GM21526 (cell line): ENCODE results near the gene HBQ1.
"Not testable (repeated sequence)": the region's sequence is repeated elsewhere in the genome, so short reads cannot be mapped to it uniquely, and the experiment has no call there.

Experiments used
- ATAC-seq: cut with Tn5 transposase; IDR thresholded peaks from one replicate; pipeline ENCODE4 v1.9.1; 2021; ENCODE audit warnings: moderate library complexity; ENCODE audit not compliant: unreplicated experiment, low FRiP score

HBQ1 gene

DNA sequence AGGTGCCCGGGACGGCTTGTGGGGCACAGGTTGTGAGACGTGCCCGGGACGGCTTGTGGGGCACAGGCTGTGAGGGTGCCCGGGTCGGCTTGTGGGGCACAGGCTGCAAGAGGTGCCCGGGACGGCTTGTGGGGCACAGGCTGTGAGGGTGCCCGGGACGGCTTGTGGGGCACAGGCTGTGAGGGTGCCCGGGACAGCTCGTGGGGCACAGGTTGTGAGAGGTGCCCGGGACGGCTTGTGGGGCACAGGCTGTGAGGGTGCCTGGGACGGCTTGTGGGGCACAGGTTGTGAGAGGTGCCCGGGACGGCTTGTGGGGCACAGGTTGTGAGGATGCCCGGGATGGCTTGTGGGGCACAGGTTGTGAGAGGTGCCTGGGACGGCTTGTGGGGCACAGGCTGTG, 20.0 kb upstream of the HBQ1 start:
- not testable (repeated sequence) for ATAC-seq

GRCh38 chr16:160691-161190, 19.5 kb upstream of the HBQ1 start:
- no peak for ATAC-seq

GRCh38 chr16:162271-162991, 17.8 kb upstream of the HBQ1 start:
- ATAC-seq: no peak

DNA sequence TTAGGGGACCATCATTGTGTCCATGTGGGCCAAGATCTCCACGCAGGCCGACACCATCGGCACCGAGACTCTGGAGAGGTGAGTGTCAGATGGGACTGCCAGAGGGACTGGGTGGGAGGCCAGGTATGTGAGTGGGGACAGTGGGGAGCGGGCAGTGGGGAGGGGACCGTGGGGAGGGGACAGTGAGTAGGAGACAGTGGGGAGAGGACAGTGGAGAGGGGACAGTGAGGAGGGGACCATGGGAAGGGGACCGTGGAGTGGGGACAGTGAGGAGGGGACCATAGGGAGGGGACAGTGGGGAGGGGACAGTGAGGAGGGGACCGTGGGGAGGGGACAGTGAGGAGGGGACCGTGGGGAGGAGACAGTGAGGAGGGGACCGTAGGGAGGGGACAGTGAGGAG, 17.1 kb upstream of the HBQ1 start:
- not testable (repeated sequence) for ATAC-seq

DNA sequence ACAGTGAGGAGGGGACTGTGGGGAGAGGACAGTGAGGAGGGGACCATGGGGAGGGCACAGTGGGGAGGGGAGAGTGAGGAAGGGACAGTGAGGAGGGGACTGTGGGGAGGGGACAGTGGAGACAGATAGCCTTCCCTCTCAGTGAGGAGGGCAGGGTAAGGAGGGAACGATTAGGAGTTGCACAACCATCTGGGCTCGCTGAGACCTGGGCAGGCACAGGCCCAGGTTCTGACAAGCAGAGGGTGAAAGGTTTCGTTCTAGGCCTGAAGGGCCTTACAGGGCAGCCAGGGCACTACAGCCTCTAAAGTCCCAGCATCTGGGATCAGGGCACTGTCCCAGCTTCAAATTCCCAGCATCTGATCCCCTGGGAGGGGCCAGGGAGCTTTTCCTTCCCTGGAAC, 16.6 kb upstream of the HBQ1 start:
- not testable (repeated sequence) for ATAC-seq

- not testable (repeated sequence) for ATAC-seq
These were observed 16.0 kb upstream of the HBQ1 start for GRCh38 chr16:164134-164823.

DNA sequence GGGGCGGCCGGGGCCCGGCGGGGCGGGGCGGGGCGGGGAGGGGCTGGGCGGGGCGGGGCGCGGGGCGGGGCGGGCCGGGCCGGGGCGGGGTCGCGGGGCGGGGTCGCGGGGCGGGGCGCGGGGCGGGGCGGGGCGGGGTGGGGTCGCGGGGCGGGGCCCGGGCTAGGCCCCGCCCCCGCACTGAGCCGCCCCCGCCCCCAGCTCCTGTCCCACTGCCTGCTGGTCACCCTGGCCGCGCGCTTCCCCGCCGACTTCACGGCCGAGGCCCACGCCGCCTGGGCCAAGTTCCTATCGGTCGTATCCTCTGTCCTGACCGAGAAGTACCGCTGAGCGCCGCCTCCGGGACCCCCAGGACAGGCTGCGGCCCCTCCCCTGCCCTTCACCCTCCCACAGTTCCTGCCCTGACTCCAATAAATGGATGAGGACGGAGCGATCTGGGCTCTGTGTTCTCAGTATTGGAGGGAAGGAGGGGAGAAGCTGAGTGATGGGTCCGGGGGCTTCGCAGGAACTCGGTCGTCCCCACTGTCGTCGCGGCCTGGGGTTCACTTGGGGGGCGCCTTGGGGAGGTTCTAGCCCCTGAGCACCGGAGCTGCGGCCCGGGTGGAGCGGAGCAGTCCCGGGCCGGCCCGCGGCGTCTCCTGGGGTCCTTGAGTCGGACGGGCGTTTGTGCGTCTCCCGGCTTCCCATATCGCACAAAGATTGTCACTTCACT, 15.3 kb upstream of the HBQ1 start:
- ATAC-seq: no peak

GRCh38 chr16:165539-166374, 14.5 kb upstream of the HBQ1 start, which contains the start of gene HBM:
TSS of gene HBM (plus strand) at chr16:165978. CDS start at chr16:165998, 20 bp downstream.
- no peak for ATAC-seq

DNA sequence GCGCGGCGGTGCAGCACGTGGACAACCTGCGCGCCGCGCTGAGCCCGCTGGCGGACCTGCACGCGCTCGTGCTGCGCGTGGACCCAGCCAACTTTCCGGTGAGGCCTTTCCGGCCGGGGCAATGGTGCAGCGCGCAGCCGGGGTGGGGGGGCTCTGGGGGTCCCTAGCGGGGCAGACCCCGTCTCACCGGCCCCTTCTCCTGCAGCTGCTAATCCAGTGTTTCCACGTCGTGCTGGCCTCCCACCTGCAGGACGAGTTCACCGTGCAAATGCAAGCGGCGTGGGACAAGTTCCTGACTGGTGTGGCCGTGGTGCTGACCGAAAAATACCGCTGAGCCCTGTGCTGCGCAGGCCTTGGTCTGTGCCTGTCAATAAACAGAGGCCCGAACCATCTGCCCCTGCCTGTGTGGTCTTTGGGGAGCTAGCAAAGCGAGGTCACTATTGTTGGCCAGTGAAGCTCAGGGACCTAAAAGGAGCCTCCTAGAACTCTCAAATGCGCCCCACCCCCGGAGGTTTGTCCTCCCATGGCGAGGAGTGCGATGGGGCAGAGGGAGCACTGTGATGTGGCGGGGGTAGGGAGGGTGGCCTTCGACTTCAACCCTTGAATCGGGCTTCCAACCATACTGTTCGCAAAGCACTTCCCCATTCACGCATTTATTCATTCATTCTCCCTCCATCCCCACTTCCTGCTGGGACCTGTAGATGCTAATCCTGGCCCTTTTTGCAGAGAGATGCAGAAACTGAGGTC, 13.7 kb upstream of the HBQ1 start:
- ATAC-seq: no peak

DNA sequence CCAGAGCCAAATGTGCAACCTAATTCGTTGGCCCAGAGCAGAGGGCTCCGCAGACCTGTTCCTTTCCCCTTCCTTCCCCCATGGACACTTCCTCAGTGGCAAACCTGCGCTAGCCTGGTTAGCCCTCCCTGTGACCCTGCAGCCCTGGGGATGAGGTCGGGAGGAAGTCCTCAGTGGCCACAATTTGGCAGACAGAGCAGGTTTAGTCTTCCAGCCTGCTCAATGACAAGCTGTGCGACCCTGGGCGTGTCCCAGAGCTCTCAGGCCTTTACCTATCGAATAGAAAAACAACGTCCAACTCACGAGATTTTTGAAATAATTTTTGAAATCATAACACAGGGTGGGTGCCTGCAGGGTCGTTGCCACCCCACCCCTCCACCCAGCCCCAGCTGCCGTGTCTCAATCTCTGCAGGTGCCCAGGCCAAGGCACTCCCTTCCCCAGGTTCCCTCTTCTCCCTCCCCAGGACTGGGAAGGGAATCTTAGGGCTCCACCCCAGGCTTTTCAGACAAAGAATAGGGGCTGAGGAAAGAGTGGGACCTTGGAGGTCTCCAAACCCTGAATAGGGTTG, 13.1 kb upstream of the HBQ1 start:
- no peak for ATAC-seq

GRCh38 chr16:168424-168823, 11.8 kb upstream of the HBQ1 start:
- ATAC-seq: no peak

DNA sequence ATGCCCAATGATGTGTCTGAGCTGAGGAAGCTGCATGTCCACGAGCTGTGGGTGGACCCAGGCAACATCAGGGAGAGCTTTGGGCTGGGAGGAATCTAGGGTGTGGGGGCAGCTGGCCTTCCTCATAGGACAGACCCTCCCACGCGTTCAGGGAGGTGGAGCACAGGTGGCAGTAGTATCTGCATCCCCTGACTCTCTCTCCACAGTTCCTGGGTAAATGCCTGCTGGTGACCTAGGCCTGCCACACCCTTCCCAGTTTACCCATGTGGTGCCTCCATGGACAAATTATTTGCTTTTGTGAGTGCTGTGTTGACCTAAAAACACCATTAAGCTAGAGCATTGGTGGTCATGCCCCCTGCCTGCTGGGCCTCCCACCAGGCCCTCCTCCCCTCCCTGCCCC, 11.2 kb upstream of the HBQ1 start:
- ATAC-seq: no peak

DNA sequence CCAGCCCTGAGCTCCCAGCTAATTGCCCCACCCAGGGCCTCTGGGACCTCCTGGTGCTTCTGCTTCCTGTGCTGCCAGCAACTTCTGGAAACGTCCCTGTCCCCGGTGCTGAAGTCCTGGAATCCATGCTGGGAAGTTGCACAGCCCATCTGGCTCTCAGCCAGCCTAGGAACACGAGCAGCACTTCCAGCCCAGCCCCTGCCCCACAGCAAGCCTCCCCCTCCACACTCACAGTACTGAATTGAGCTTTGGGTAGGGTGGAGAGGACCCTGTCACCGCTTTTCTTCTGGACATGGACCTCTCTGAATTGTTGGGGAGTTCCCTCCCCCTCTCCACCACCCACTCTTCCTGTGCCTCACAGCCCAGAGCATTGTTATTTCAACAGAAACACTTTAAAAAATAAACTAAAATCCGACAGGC, 10.2 kb upstream of the HBQ1 start:
- not testable (repeated sequence) for ATAC-seq

- ATAC-seq: no peak
These were observed 9.5 kb upstream of the HBQ1 start for GRCh38 chr16:170788-171187.

DNA sequence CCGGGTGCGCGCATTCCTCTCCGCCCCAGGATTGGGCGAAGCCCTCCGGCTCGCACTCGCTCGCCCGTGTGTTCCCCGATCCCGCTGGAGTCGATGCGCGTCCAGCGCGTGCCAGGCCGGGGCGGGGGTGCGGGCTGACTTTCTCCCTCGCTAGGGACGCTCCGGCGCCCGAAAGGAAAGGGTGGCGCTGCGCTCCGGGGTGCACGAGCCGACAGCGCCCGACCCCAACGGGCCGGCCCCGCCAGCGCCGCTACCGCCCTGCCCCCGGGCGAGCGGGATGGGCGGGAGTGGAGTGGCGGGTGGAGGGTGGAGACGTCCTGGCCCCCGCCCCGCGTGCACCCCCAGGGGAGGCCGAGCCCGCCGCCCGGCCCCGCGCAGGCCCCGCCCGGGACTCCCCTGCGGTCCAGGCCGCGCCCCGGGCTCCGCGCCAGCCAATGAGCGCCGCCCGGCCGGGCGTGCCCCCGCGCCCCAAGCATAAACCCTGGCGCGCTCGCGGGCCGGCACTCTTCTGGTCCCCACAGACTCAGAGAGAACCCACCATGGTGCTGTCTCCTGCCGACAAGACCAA, 7.8 kb upstream of the HBQ1 start, which contains the start of gene HBA2:
Gene HBA2, plus strand, starts transcription at position 503 of the 568 bp plus-strand sequence. Its CDS starts 37 bp downstream, at position 540.
- ATAC-seq: not testable (repeated sequence)

DNA sequence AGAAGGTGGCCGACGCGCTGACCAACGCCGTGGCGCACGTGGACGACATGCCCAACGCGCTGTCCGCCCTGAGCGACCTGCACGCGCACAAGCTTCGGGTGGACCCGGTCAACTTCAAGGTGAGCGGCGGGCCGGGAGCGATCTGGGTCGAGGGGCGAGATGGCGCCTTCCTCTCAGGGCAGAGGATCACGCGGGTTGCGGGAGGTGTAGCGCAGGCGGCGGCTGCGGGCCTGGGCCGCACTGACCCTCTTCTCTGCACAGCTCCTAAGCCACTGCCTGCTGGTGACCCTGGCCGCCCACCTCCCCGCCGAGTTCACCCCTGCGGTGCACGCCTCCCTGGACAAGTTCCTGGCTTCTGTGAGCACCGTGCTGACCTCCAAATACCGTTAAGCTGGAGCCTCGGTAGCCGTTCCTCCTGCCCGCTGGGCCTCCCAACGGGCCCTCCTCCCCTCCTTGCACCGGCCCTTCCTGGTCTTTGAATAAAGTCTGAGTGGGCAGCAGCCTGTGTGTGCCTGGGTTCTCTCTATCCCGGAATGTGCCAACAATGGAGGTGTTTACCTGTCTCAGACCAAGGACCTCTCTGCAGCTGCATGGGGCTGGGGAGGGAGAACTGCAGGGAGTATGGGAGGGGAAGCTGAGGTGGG, 6.9 kb upstream of the HBQ1 start:
- ATAC-seq: not testable (repeated sequence)

DNA sequence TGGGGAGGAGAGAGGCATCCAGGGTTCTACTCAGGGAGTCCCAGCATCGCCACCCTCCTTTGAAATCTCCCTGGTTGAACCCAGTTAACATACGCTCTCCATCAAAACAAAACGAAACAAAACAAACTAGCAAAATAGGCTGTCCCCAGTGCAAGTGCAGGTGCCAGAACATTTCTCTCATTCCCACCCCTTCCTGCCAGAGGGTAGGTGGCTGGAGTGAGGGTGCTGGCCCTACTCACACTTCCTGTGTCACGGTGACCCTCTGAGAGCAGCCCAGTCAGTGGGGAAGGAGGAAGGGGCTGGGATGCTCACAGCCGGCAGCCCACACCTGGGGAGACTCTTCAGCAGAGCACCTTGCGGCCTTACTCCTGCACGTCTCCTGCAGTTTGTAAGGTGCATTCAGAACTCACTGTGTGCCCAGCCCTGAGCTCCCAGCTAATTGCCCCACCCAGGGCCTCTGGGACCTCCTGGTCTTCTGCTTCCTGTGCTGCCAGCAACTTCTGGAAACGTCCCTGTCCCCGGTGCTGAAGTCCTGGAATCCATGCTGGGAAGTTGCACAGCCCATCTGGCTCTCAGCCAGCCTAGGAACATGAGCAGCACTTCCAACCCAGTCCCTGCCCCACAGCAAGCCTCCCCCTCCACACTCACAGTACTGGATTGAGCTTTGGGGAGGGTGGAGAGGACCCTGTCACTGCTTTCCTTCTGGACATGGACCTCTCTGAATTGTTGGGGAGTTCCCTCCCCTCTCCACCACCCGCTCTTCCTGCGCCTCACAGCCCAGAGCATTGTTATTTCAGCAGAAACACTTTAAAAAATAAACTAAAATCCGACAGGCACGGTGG, 6.1 kb upstream of the HBQ1 start:
- ATAC-seq: not testable (repeated sequence)
